Fibroblast of lung (primary cell): ENCODE results near the gene PXDN. TPM values are rescaled to one million over a fixed set of nuclear protein-coding genes. Genes with fewer than 3 reads are reported as not detected.
A peak's percentile ranks its signal among the peaks of the same experiment; 100 is the strongest.

ENCODE experiments used
- DNase-seq, 2 donors: peaks; one replicate each; pipeline versions ENCODE4 v3.0.0 to v3.0.0-alpha.2; 2010; ENCODE audit warnings: low read depth in 2 of 2
- H2AFZ ChIP-seq: 2 replicates; pipeline ENCODE4 v1.5.1; 2012; ENCODE audit warnings: low read length, control low read depth, inconsistent platforms
- H3K27ac ChIP-seq: 2 replicates; pipeline ENCODE4 v1.5.1; 2011; ENCODE audit warnings: low read length, control low read depth; ENCODE audit not compliant: insufficient read depth
- H3K27me3 ChIP-seq: 2 replicates; pipeline ENCODE4 v1.5.1; 2011; ENCODE audit warnings: mild to moderate bottlenecking, low read length; ENCODE audit not compliant: control insufficient read depth, insufficient read depth
- H3K36me3 ChIP-seq: 2 replicates; pipeline ENCODE4 v1.5.1; 2011; ENCODE audit warnings: low read length; ENCODE audit not compliant: control insufficient read depth, insufficient read depth
- H3K4me1 ChIP-seq: 2 replicates; pipeline ENCODE4 v1.5.1; 2011; ENCODE audit warnings: low read length; ENCODE audit not compliant: control insufficient read depth, insufficient read depth; ENCODE audit errors: extremely low read depth
- H3K4me2 ChIP-seq: 2 replicates; pipeline ENCODE4 v1.5.1; 2011; ENCODE audit warnings: low read length, control low read depth; ENCODE audit not compliant: insufficient read depth; ENCODE audit errors: extremely low read depth
- H3K4me3 ChIP-seq, 4 experiments: fragments of 200-600 bp in 1 of 4; sonication (generic) in 1 of 4; replicated peaks in 1 of 4; 2 replicates each; pipeline ENCODE4 v1.5.1; 2011 to 2016; ENCODE audit warnings: low read length in 4 of 4, low read depth in 3 of 4, mild to moderate bottlenecking in 3 of 4, control low read depth in 2 of 4, inconsistent platforms in 1 of 4, mixed read lengths in 1 of 4; ENCODE audit not compliant: insufficient read depth in 1 of 4; ENCODE audit errors: control extremely low read depth in 1 of 4
- H3K79me2 ChIP-seq: 2 replicates; pipeline ENCODE4 v1.5.1; 2012; ENCODE audit warnings: mild to moderate bottlenecking, low read length, inconsistent platforms; ENCODE audit not compliant: control insufficient read depth, insufficient read depth
- H3K9ac ChIP-seq: 2 replicates; pipeline ENCODE4 v1.5.1; 2011; ENCODE audit warnings: mild to moderate bottlenecking, low read length, control low read depth; ENCODE audit not compliant: insufficient read depth
- H3K9me3 ChIP-seq: 2 replicates; pipeline ENCODE4 v1.5.1; 2012; ENCODE audit warnings: low read depth, low read length; ENCODE audit not compliant: control insufficient read depth, insufficient read depth
- H4K20me1 ChIP-seq: 2 replicates; pipeline ENCODE4 v1.5.1; 2011; ENCODE audit warnings: low read length; ENCODE audit not compliant: control insufficient read depth, insufficient read depth; ENCODE audit errors: extremely low read depth
- EZH2 ChIP-seq: IDR thresholded peaks from 2 replicates; pipeline ENCODE4 v1.5.1; 2012; ENCODE audit warnings: low read length, control low read depth, mild to moderate bottlenecking; ENCODE audit errors: missing control alignments
- polyA plus RNA-seq, 2 donors: library from polyadenylated mRNA; depleted of rRNA in 1 of 2; stranded (reverse) in 1 of 2; unstranded in 1 of 2; fragments of >200 nt; gene quantifications; 2 replicates each; pipeline ENCODE4 v1.2.1, GENCODE V29; 2011 to 2012; ENCODE audit warnings: missing spikeins in 1 of 2
- total RNA-seq: library from RNA; depleted of rRNA; stranded (reverse); fragments of >200 nt; gene quantifications from 2 replicates; pipeline ENCODE4 v1.2.1, GENCODE V29; 2014
- TF ChIP-seq, protein P1 (sequence below), 2 donors: IDR thresholded peaks in 1 of 2; conservative IDR thresholded peaks in 1 of 2; 1 replicate in 1 of 2; 2 replicates in 1 of 2; pipeline ENCODE4 v1.5.1; 2011 to 2012; ENCODE audit warnings: low read length in 2 of 2, control low read depth in 1 of 2, inconsistent platforms in 1 of 2, low read depth in 1 of 2, mild to moderate bottlenecking in 1 of 2

The PXDN gene
- total and polyA plus RNA-seq, 2 donors (not counting 1 experiment from before 2014, with no cell fraction given): 153 to 298 TPM

DNA sequence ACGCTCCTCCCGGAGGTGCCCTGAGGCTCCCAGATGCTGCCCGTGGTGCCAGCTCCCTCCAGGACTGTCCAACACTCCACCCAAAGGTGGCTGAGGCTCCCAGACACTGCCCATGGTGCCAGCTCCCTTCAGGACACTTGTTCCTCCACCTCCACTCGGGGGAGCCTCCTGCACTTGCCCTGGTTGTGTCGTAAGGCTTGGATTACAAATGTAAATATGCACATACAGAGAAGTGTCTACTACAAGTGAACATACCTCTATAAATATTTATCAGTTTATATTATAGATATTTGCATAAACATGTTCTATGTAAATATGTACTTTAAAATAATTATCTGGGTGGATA is 143.3 kb downstream of the PXDN start:
- DNase-seq: no peak
- H2AFZ ChIP-seq: no peak overlapping the region
- no peaks in the 10 kb centered on the region for H3K27me3 ChIP-seq
- no peaks in the 10 kb centered on the region for H4K20me1 ChIP-seq
- TF ChIP-seq EZH2: no peak
- TF ChIP-seq, protein P1, sequence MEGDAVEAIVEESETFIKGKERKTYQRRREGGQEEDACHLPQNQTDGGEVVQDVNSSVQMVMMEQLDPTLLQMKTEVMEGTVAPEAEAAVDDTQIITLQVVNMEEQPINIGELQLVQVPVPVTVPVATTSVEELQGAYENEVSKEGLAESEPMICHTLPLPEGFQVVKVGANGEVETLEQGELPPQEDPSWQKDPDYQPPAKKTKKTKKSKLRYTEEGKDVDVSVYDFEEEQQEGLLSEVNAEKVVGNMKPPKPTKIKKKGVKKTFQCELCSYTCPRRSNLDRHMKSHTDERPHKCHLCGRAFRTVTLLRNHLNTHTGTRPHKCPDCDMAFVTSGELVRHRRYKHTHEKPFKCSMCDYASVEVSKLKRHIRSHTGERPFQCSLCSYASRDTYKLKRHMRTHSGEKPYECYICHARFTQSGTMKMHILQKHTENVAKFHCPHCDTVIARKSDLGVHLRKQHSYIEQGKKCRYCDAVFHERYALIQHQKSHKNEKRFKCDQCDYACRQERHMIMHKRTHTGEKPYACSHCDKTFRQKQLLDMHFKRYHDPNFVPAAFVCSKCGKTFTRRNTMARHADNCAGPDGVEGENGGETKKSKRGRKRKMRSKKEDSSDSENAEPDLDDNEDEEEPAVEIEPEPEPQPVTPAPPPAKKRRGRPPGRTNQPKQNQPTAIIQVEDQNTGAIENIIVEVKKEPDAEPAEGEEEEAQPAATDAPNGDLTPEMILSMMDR (conservative IDR thresholded peaks at IDR 0.05 in 1 of 2, IDR thresholded peaks at IDR 0.05 in 1 of 2; ENCODE audit: low read depth in 1 of 2, low read length in 2 of 2): no peak
- H3K4me3 ChIP-seq: no peak overlapping the region
- no peaks in the 10 kb centered on the region for H3K79me2 ChIP-seq
- peak overlapping the region; percentile 50 for H3K27ac ChIP-seq
- H3K4me1 ChIP-seq: peaks cover 29% of the 10 kb centered on the region
- H3K4me2 ChIP-seq: no peak overlapping the region
- H3K9ac ChIP-seq: peak overlapping the region; percentile 36
- H3K36me3 ChIP-seq: no peaks in the 10 kb centered on the region
- no peaks in the 10 kb centered on the region for H3K9me3 ChIP-seq

DNA sequence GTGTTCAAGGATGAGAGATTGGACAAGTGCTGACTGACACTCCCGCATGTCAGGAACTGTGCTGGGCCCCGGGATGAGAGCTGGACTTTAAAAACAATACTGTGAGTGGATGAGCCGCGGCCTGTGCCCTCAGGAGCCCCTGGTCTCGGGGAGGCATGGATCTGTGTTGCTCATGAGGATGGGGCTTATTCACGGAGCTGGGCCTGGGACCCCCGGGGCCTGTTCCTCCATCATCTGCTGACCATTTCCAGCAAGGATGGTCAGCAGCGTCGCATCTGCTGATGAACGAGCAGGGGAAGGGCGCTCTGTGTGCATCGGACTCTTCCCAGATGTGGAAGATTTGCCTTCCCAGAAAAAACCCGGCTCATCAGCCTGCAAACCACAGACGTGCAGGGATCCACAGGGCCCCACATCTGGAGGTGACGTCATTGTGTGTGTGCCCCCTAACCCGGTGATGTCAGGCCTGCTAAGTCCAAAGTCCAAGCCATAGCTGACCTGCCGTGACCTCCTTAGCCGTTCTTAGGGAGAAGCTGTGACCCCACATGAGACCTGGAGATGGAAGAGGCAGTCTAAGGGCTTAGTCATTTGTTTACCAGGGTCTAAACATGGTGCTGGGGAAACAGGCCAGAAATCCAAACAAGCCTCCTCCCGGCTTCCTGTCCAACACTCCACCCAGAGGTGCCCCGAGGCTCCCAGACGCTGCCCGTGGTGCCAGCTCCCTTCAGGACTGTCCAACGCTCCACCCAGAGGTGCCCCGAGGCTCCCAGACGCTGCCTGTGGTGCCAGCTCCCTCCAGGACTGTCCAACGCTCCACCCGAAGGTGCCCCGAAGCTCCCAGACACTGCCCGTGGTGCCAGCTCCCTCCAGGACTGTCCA is 143.9 kb downstream of the PXDN start:
- no peaks in the 10 kb centered on the region for H4K20me1 ChIP-seq
- peak overlapping the region; percentile 13 for H3K4me2 ChIP-seq
- peak overlapping the region; percentile 53 for H3K27ac ChIP-seq
- no peaks in the 10 kb centered on the region for H3K36me3 ChIP-seq
- no peak overlapping the region for H3K4me3 ChIP-seq
- H3K9me3 ChIP-seq: no peaks in the 10 kb centered on the region
- TF ChIP-seq, protein P1 (conservative IDR thresholded peaks at IDR 0.05 in 1 of 2, IDR thresholded peaks at IDR 0.05 in 1 of 2; ENCODE audit: low read depth in 1 of 2, low read length in 2 of 2): no peak
- TF ChIP-seq EZH2: no peak
- H3K27me3 ChIP-seq: no peaks in the 10 kb centered on the region
- peaks cover 29% of the 10 kb centered on the region for H3K4me1 ChIP-seq
- H3K9ac ChIP-seq: peak overlapping the region; percentile 36
- no peaks in the 10 kb centered on the region for H3K79me2 ChIP-seq
- DNase-seq: peak in 1 of 2 donors; percentile 95
- H2AFZ ChIP-seq: no peak overlapping the region

DNA sequence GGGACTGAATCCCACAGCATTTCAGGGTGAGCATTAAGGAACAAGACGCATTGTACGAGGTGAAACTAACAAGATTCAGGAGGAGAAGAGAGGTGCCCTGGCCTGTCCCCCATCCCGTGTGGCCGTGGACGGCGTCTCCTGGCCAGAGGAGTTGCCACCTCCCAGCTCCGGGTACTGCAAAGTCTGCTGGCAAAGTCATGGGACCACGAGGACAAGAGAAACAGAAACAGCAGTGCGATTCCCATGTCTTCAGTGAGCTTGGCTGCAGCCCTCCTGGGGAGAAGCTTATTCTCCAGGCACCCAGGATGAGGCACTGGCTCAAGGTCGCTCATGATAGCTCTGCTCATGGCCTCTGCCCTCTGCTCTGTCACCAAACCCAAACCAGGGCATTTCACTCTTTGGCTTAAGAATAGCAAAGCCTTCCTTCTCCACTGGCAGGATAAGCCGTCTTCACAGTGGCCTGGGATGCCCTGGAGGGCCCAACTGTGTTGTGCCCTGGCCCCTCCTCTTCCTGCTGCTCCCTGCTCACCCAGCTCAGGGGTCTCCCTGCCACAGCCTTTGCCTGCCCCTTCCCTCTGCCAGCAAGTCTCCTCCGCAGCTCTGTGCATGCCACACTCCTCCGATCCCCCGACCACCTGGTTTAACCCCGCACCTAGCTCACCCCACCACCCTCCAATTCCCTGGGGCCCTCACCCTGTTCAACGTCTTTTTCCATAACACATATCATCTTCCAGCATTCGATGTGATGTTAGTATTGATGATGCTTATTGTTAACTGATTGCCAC is 144.8 kb downstream of the PXDN start:
- Histone ChIP-seq H3K4me2 (peak overlapping the region; percentile 13), H3K9me3 (no peaks in the 10 kb centered on the region), H3K9ac (no peak overlapping the region), H4K20me1 (no peaks in the 10 kb centered on the region), H3K27me3 (no peaks in the 10 kb centered on the region), H3K27ac (peak overlapping the region; percentile 53), H3K36me3 (no peaks in the 10 kb centered on the region), H2AFZ (no peak overlapping the region), H3K4me3 (no peak overlapping the region), H3K79me2 (no peaks in the 10 kb centered on the region), H3K4me1 (peaks cover 22% of the 10 kb centered on the region)
- TF ChIP-seq EZH2: no peak
- TF ChIP-seq, protein P1 (conservative IDR thresholded peaks at IDR 0.05 in 1 of 2, IDR thresholded peaks at IDR 0.05 in 1 of 2; ENCODE audit: low read depth in 1 of 2, low read length in 2 of 2): no peak
- no peak for DNase-seq
